ENCODE data around the gene SIL1.

The SIL1 gene

GRCh38 chr5:139079991-139080610, 118.1 kb downstream of the SIL1 start:
- TF ChIP-seq PKNOX1 (IDR thresholded peaks at IDR 0.05) (no peak), BHLHE40 (IDR thresholded peaks at IDR 0.05; ENCODE audit: borderline replicate concordance) (no peak), NFRKB (IDR thresholded peaks at IDR 0.05) (no peak), HDGF (IDR thresholded peaks at IDR 0.05; ENCODE audit: borderline replicate concordance) (no peak), SUZ12 (IDR thresholded peaks at IDR 0.05) (no peak), L3MBTL2 (conservative IDR thresholded peaks at IDR 0.05) (no peak), ZNF384 (IDR thresholded peaks at IDR 0.05) (no peak), LEF1 (IDR thresholded peaks at IDR 0.05; ENCODE audit: borderline replicate concordance) (no peak), CTBP1 (IDR thresholded peaks at IDR 0.05; ENCODE audit: borderline replicate concordance) (no peak), ARNT (IDR thresholded peaks at IDR 0.05) (no peak), FOXK2 (IDR thresholded peaks at IDR 0.05) (no peak), ELF4 (IDR thresholded peaks at IDR 0.05) (no peak), FOXM1 (IDR thresholded peaks at IDR 0.05; ENCODE audit: borderline replicate concordance) (no peak), TARDBP (IDR thresholded peaks at IDR 0.05) (no peak), FOXA1 (IDR thresholded peaks at IDR 0.05) (no peak), SP1 (IDR thresholded peaks at IDR 0.05) (no peak)
- DNase-seq (ENCODE audit: extremely low spot score) = no peak
- ChIA-PET POLR2A (no interaction called here), CTCF (interaction anchor here (1.3 kb wide), 1 partner anchor 9 kb away, joined by 3 read pairs; no protein-coding TSS in a partner anchor)

GRCh38 chr5:139079225-139079990, 118.8 kb downstream of the SIL1 start:
- DNase-seq (ENCODE audit: extremely low spot score) = no peak
- POLR2A ChIA-PET = no interaction called here
- TF ChIP-seq L3MBTL2 (conservative IDR thresholded peaks at IDR 0.05) = no peak
- no peak for TF ChIP-seq ELF4 (IDR thresholded peaks at IDR 0.05)
- no peak for TF ChIP-seq SUZ12 (IDR thresholded peaks at IDR 0.05)
- no peak for TF ChIP-seq FOXK2 (IDR thresholded peaks at IDR 0.05)
- no peak for TF ChIP-seq ZNF384 (IDR thresholded peaks at IDR 0.05)
- no peak for TF ChIP-seq SP1 (IDR thresholded peaks at IDR 0.05)
- no peak for TF ChIP-seq ARNT (IDR thresholded peaks at IDR 0.05)
- no peak for TF ChIP-seq LEF1 (IDR thresholded peaks at IDR 0.05; ENCODE audit: borderline replicate concordance)
- no peak for TF ChIP-seq CTBP1 (IDR thresholded peaks at IDR 0.05; ENCODE audit: borderline replicate concordance)
- TF ChIP-seq FOXM1 (IDR thresholded peaks at IDR 0.05; ENCODE audit: borderline replicate concordance) = no peak
- TF ChIP-seq NFRKB (IDR thresholded peaks at IDR 0.05) = no peak
- no peak for TF ChIP-seq FOXA1 (IDR thresholded peaks at IDR 0.05)
- no peak for TF ChIP-seq TARDBP (IDR thresholded peaks at IDR 0.05)
- no peak for TF ChIP-seq HDGF (IDR thresholded peaks at IDR 0.05; ENCODE audit: borderline replicate concordance)
- TF ChIP-seq PKNOX1 (IDR thresholded peaks at IDR 0.05) = no peak
- TF ChIP-seq BHLHE40 (IDR thresholded peaks at IDR 0.05; ENCODE audit: borderline replicate concordance) = no peak
- CTCF ChIA-PET = interaction anchor here (1.3 kb wide), 1 partner anchor 10 kb away, joined by 3 read pairs; no protein-coding TSS in a partner anchor

DNA sequence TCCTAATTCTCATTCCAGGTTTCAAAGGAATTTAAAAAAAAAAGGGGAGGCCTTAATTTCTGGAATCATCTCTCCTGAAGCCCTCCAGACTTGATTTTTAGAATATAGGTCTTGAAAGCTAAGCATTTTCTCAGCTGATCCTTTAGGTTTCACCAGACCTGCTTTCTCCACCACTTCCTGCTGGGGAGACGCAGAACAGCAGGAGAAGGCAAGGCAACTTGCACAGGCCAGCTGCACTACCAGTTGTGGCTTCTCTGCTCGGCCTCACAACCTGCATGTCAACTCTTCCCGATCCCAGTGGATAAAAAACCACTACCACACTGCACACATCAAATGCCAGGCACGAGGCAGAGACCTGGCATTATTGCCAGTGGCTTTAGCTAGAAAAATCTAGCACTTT, 119.8 kb downstream of the SIL1 start:
- no peak for DNase-seq (ENCODE audit: extremely low spot score)
- TF ChIP-seq FOXM1 (IDR thresholded peaks at IDR 0.05; ENCODE audit: borderline replicate concordance) = no peak
- no peak for TF ChIP-seq NFRKB (IDR thresholded peaks at IDR 0.05)
- TF ChIP-seq PKNOX1 (IDR thresholded peaks at IDR 0.05) = no peak
- no peak for TF ChIP-seq HDGF (IDR thresholded peaks at IDR 0.05; ENCODE audit: borderline replicate concordance)
- no peak for TF ChIP-seq TARDBP (IDR thresholded peaks at IDR 0.05)
- TF ChIP-seq L3MBTL2 (conservative IDR thresholded peaks at IDR 0.05) = no peak
- TF ChIP-seq ZNF384 (IDR thresholded peaks at IDR 0.05) = no peak
- no peak for TF ChIP-seq ARNT (IDR thresholded peaks at IDR 0.05)
- no peak for TF ChIP-seq FOXK2 (IDR thresholded peaks at IDR 0.05)
- no peak for TF ChIP-seq LEF1 (IDR thresholded peaks at IDR 0.05; ENCODE audit: borderline replicate concordance)
- TF ChIP-seq BHLHE40 (IDR thresholded peaks at IDR 0.05; ENCODE audit: borderline replicate concordance) = no peak
- POLR2A ChIA-PET = no interaction called here
- CTCF ChIA-PET = no interaction called here

GRCh38 chr5:139077899-139078298, 120.3 kb downstream of the SIL1 start:
- CTCF ChIA-PET = no interaction called here
- TF ChIP-seq FOXM1 (IDR thresholded peaks at IDR 0.05; ENCODE audit: borderline replicate concordance) (no peak), LEF1 (IDR thresholded peaks at IDR 0.05; ENCODE audit: borderline replicate concordance) (no peak), FOXA1 (IDR thresholded peaks at IDR 0.05) (no peak), FOXK2 (IDR thresholded peaks at IDR 0.05) (no peak), BHLHE40 (IDR thresholded peaks at IDR 0.05; ENCODE audit: borderline replicate concordance) (no peak), ELF4 (IDR thresholded peaks at IDR 0.05) (no peak), HDGF (IDR thresholded peaks at IDR 0.05; ENCODE audit: borderline replicate concordance) (no peak), NFRKB (IDR thresholded peaks at IDR 0.05) (no peak), ARNT (IDR thresholded peaks at IDR 0.05) (no peak), CTBP1 (IDR thresholded peaks at IDR 0.05; ENCODE audit: borderline replicate concordance) (no peak), L3MBTL2 (conservative IDR thresholded peaks at IDR 0.05) (no peak), TARDBP (IDR thresholded peaks at IDR 0.05) (no peak), SP1 (IDR thresholded peaks at IDR 0.05) (no peak)
- DNase-seq (ENCODE audit: extremely low spot score) = no peak
- POLR2A ChIA-PET = no interaction called here

DNA sequence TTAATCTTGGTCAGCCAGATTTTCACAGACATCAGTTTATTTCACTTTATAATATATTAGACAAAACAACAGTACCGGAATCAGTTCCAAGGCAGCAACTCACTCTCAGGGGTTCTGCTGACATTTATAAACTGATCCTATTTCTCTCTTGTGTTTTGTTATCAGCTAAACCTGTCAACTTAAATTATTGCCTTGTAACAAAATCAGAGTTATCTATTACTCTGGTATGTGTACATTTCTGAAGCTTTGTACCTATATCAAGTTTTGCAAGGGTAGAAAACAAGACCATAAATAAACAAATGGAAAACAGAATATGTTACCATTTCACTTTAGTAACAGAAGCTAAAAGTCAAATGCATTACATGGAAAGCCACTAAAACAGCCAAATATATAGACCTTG, 122.1 kb downstream of the SIL1 start:
- ChIA-PET POLR2A (interaction anchor here (0.9 kb wide), 1 partner anchor 266 kb away, joined by 3 read pairs; no protein-coding TSS in a partner anchor), CTCF (interaction anchor here (0.5 kb wide), 1 partner anchor 529 kb away, joined by 4 read pairs; no protein-coding TSS in a partner anchor)
- TF ChIP-seq LEF1 (IDR thresholded peaks at IDR 0.05; ENCODE audit: borderline replicate concordance) (no peak), PKNOX1 (IDR thresholded peaks at IDR 0.05) (peak; percentile 74)
- no peak for DNase-seq (ENCODE audit: extremely low spot score)

Data from HEK293T (cell line).